Testis (tissue), 2 donors: ENCODE measurements around the gene CELF2.

Experiments
- POLR2A ChIP-seq: fragments of 450-650 bp; IDR thresholded peaks from one replicate; pipeline ENCODE4 v1.6.1; 2017; ENCODE audit warnings: antibody characterized with exemption, mild to moderate bottlenecking, moderate library complexity
- TF ChIP-seq, protein P1 (sequence below), 3 experiments: fragments of 450-650 bp in 2 of 3; fragments of 200-600 bp in 1 of 3; sonication (generic) in 1 of 3; IDR thresholded peaks; one replicate each; pipeline ENCODE4 v1.5.1; 2016 to 2019; ENCODE audit warnings: antibody characterized with exemption in 3 of 3, mild to moderate bottlenecking in 2 of 3, moderate library complexity in 1 of 3

DNA sequence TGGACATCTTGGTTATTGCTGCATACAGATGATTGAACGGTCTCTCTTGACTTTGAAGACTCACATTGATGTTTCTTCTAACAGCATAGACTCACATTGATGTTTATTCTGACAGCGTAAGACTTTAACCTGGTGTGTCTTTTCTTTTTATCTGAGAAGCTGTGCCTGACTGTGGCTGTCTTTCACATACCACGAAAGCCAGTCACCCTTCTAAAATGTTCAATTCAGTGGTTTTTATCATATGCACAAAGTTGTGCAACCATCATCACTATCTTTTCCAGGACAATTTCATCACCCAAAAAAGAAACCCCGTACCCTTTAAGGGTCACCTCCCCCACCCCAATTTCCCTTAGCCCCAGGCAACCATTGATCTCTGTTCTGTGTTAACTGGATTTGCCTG is 24.7 kb downstream of the CELF2 start:
- TF ChIP-seq, protein P1, sequence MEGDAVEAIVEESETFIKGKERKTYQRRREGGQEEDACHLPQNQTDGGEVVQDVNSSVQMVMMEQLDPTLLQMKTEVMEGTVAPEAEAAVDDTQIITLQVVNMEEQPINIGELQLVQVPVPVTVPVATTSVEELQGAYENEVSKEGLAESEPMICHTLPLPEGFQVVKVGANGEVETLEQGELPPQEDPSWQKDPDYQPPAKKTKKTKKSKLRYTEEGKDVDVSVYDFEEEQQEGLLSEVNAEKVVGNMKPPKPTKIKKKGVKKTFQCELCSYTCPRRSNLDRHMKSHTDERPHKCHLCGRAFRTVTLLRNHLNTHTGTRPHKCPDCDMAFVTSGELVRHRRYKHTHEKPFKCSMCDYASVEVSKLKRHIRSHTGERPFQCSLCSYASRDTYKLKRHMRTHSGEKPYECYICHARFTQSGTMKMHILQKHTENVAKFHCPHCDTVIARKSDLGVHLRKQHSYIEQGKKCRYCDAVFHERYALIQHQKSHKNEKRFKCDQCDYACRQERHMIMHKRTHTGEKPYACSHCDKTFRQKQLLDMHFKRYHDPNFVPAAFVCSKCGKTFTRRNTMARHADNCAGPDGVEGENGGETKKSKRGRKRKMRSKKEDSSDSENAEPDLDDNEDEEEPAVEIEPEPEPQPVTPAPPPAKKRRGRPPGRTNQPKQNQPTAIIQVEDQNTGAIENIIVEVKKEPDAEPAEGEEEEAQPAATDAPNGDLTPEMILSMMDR (IDR thresholded peaks at IDR 0.05): no peak
- no peak for TF ChIP-seq POLR2A
